Activated CD4-positive, CD25-positive, alpha-beta regulatory T cell treated with anti-CD3 and anti-CD28 coated beads, Interleukin-2, amount 50 U/mL, for 24 hours (primary cell): ENCODE results near the gene ESRRA.
A peak's percentile ranks its signal among the peaks of the same experiment; 100 is the strongest.

Experiments used
- ATAC-seq, 2 donors: fragments of 150-1000 bp; cut with Tn5 transposase; one replicate each; pipeline ENCODE4 v1.10.0; 2021; ENCODE audit warnings: mild to moderate bottlenecking in 1 of 2, moderate library complexity in 1 of 2

ESRRA gene

GRCh38 chr11:64275031-64275800 lies 30.1 kb upstream of the ESRRA start:
- ATAC-seq: no peak

- no peak for ATAC-seq
These were observed 29.5 kb upstream of the ESRRA start for GRCh38 chr11:64275841-64276240.

GRCh38 chr11:64276653-64277431 lies 28.5 kb upstream of the ESRRA start:
- ATAC-seq: no peak

GRCh38 chr11:64278576-64279190 lies 26.6 kb upstream of the ESRRA start:
- no peak for ATAC-seq

- no peak for ATAC-seq
These were observed 23.2 kb upstream of the ESRRA start for GRCh38 chr11:64281957-64282770.

GRCh38 chr11:64283092-64283491 lies 22.2 kb upstream of the ESRRA start:
- ATAC-seq: no peak

GRCh38 chr11:64284048-64284961 lies 21.0 kb upstream of the ESRRA start, which contains the start of gene BAD:
BAD (minus strand) TSS chr11:64284665; CDS start chr11:64284368, 297 bp downstream.
- peak; percentile 88 to 93 for ATAC-seq

GRCh38 chr11:64284962-64285884 lies 20.1 kb upstream of the ESRRA start, which contains the start of gene GPR137:
GPR137 (plus strand) TSS chr11:64285848; CDS start chr11:64286525, 677 bp downstream.
- ATAC-seq: peak; percentile 62 to 66

GRCh38 chr11:64285885-64286800 lies 19.2 kb upstream of the ESRRA start:
- ATAC-seq: no peak

GRCh38 chr11:64286801-64287159 lies 18.5 kb upstream of the ESRRA start:
- ATAC-seq: no peak

- no peak for ATAC-seq
These were observed 17.5 kb upstream of the ESRRA start for GRCh38 chr11:64287676-64288352.

- ATAC-seq: no peak
These were observed 17.0 kb upstream of the ESRRA start for GRCh38 chr11:64288353-64288750.

- ATAC-seq: no peak
These were observed 16.2 kb upstream of the ESRRA start for GRCh38 chr11:64289002-64289564.

GRCh38 chr11:64290352-64291261 lies 14.7 kb upstream of the ESRRA start:
- no peak for ATAC-seq

GRCh38 chr11:64291262-64291751 lies 14.0 kb upstream of the ESRRA start, which contains the start of gene KCNK4:
KCNK4 (plus strand) TSS chr11:64291302; CDS start chr11:64293019, 1,717 bp downstream.
- ATAC-seq: no peak

GRCh38 chr11:64291752-64292459 lies 13.4 kb upstream of the ESRRA start:
- peak; percentile 42 to 57 for ATAC-seq
